Activated CD8-positive, alpha-beta memory T cell treated with anti-CD3 and anti-CD28 coated beads, Interleukin-2, amount 50 U/mL, for 24 hours (primary cell): ENCODE data around the gene PTBP3.
"Not testable (repeated sequence)": the region's sequence is repeated elsewhere in the genome, so short reads cannot be mapped to it uniquely, and the experiment has no call there.

Source experiments
- DNase-seq: peaks from one replicate; pipeline ENCODE4 v3.0.0-alpha.2; 2020; ENCODE audit errors: extremely low read depth

PTBP3 gene

GRCh38 chr9:112268413-112268812 lies 65.0 kb downstream of the PTBP3 start:
- no peak for DNase-seq

GRCh38 chr9:112267086-112267485 lies 66.3 kb downstream of the PTBP3 start:
- DNase-seq: not testable (repeated sequence)

- DNase-seq: no peak
Measured at GRCh38 chr9:112265391-112265790, 68.0 kb downstream of the PTBP3 start.

GRCh38 chr9:112262577-112262976 lies 70.8 kb downstream of the PTBP3 start:
- no peak for DNase-seq

- no peak for DNase-seq
Measured at GRCh38 chr9:112261133-112261532, 72.3 kb downstream of the PTBP3 start.

GRCh38 chr9:112258106-112258505 lies 75.3 kb downstream of the PTBP3 start:
- DNase-seq: no peak

- no peak for DNase-seq
Measured at GRCh38 chr9:112252194-112252593, 81.2 kb downstream of the PTBP3 start.

- DNase-seq: no peak
Measured at GRCh38 chr9:112249277-112249676, 84.1 kb downstream of the PTBP3 start.

GRCh38 chr9:112248722-112249121 lies 84.7 kb downstream of the PTBP3 start:
- no peak for DNase-seq

GRCh38 chr9:112247090-112247489 lies 86.3 kb downstream of the PTBP3 start:
- no peak for DNase-seq

GRCh38 chr9:112245126-112245525 lies 88.3 kb downstream of the PTBP3 start:
- DNase-seq: no peak

GRCh38 chr9:112242147-112242804 lies 91.1 kb downstream of the PTBP3 start:
- DNase-seq: no peak

- no peak for DNase-seq
Measured at GRCh38 chr9:112241491-112241890, 91.9 kb downstream of the PTBP3 start.

GRCh38 chr9:112239708-112240107 lies 93.7 kb downstream of the PTBP3 start:
- DNase-seq: no peak

- DNase-seq: no peak
Measured at GRCh38 chr9:112239284-112239683, 94.1 kb downstream of the PTBP3 start.

GRCh38 chr9:112234779-112235178 lies 98.6 kb downstream of the PTBP3 start:
- DNase-seq: no peak

GRCh38 chr9:112233769-112234168 lies 99.7 kb downstream of the PTBP3 start:
- DNase-seq: no peak

- DNase-seq: no peak
Measured at GRCh38 chr9:112232233-112232632, 101.2 kb downstream of the PTBP3 start.

- DNase-seq: no peak
Measured at GRCh38 chr9:112226091-112226490, 107.3 kb downstream of the PTBP3 start.

- DNase-seq: no peak
Measured at GRCh38 chr9:112224401-112225289, 108.8 kb downstream of the PTBP3 start.

- DNase-seq: no peak
Measured at GRCh38 chr9:112218908-112219307, 114.5 kb downstream of the PTBP3 start.

- no peak for DNase-seq
Measured at GRCh38 chr9:112212926-112213325, 120.5 kb downstream of the PTBP3 start.

GRCh38 chr9:112207451-112207850 lies 126.0 kb downstream of the PTBP3 start:
- DNase-seq: no peak
